ENCODE measurements around the gene SPI1.
A peak's percentile ranks its signal among the peaks of the same experiment; 100 is the strongest.
"Not testable (repeated sequence)": the region's sequence is repeated elsewhere in the genome, so short reads cannot be mapped to it uniquely, and the experiment has no call there.

Gene SPI1

GRCh38 chr11:47337229-47337924, 41.0 kb downstream of the SPI1 start:
- no peak for DNase-seq

GRCh38 chr11:47336595-47336994, 41.8 kb downstream of the SPI1 start:
- DNase-seq, result no peak

DNA sequence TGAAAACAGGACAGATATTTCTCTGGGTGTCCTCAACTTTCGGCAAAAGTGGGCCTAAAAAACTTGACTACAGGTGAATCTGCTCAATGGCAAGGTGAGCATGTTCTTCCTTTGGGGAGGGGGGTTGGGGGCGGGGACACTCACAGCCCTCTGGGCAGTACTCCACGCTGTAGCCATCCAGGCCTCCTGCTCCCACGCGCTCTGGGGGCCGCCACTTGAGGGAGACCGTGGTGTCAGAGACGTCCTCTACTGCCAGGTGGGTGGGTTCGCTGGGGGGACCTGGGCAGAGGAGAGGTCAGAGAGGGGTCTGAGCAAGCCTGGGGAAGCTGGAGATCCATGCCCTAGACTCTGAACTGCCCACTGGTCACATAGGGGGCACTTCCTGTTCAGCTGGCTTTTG, 42.6 kb downstream of the SPI1 start:
- DNase-seq, result no peak

DNA sequence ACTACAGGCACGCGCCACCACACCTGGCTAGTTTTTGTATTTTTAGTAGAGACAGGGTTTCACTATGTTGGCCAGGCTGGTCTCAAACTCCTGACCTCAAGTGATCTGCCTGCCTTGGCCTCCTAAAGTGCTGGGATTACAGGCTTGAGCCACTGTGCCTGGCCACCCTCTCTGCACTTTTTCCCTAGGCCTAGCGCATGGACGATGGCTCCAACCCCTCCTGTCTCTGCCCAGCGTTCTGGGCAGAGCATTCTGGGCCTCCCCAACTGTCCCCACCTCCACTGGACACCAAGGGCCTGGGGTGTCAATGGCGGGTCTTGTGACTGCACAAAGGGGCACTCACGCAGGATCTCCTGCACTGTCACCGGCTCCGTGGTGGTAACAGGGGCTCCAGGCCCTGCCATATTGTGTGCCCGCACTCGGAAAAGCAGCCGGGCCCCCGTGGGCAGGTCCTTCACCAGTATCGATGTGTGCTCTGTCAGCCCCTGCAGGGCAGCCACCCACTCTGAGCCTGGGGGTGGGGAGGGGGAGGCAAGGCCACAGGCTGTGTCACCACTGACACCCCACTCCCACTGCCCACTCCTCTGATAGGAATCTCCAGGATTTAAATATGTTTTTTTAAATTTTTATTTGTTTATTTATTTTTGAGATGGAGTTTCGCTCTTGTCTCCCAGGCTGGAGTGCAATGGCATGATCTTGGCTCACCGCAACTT, 43.5 kb downstream of the SPI1 start:
- not testable (repeated sequence) for DNase-seq

DNA sequence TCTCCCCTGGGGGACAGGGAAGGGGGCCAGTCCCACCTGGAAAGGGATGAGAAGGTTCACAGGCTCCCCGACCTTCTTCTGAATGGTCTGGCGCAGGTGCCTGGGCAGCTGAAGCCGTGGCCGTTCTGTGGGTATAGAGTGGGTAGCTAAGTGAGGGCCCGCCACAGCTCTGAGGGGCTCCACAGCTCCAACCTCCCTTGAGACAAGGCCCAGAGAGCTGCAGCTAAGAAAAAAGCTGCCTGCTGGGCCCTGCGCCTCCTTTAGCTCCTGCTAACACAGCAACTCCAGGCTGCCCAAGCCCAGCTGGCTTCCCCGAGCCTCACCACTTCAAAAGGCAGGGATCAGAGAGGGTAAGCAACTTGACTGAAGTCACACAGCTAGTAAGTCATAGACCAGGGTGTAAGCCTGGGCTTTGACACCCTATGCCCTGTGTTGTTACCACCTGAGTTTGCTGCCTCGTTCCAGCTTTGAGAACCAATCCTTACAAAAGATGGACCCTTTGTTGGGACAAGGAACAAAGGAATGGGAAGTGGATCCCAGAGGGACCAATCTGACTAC, 44.4 kb downstream of the SPI1 start:
- DNase-seq, result no peak

DNA sequence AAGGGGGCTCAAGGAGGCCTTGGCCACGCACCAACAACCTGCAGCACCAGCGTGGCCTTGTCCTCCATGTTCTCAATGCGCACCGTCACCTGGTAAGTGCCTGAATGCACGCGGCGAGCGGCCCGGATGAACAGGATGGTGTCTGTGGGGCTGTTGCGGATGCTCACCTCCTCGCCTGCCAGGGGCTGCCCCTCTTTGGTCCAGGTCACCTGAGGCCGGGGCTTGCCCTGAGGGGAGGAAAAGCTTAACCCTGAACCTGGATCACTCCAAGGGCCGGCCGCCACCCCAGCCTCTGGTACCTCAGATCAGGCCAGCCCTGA, 44.9 kb downstream of the SPI1 start:
- DNase-seq, result no peak

DNA sequence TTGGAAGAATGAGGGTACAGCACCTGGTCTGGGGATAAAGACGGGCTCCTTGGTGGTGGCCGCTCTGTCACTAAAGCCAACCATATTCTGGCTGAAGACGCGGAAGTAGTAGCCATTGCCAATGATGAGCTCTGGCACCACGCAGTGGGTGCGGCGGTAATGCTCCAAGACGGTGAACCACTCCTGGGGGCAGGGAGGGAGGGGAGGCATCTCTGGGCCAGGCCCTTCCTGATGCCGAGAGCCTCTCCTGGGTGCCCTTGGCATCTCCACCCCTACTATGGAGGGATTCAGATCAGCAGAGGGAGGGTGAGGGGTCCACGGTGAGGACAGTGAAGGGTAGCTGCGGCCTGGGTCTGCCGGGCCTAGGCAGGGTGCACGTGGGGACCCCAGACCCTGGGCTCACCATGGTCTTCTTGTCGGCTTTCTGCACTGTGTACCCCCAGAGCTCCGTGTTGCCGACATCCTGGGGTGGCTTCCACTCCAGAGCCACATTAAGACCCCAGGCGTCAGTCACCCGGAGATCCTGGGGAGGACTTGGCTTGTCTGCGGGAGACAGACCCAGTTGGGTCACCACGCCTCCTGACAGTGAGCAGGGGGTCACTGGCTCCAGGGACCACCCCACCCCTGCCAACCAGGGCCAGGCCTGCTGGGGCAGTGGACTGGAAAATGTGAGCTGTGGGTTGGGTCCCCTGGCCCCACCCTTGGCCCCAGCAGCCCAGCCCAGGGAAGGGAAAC, 45.4 kb downstream of the SPI1 start:
- no peak for DNase-seq

- DNase-seq, result no peak
Measured at GRCh38 chr11:47332303-47332711, 46.0 kb downstream of the SPI1 start.

GRCh38 chr11:47331454-47332302, 46.7 kb downstream of the SPI1 start:
- no peak for DNase-seq

- DNase-seq, result no peak
Measured at GRCh38 chr11:47329987-47330931, 48.1 kb downstream of the SPI1 start.

GRCh38 chr11:47329431-47329986, 48.8 kb downstream of the SPI1 start:
- DNase-seq, result no peak

GRCh38 chr11:47328449-47329390, 49.6 kb downstream of the SPI1 start:
- DNase-seq, result peak; percentile 92

DNA sequence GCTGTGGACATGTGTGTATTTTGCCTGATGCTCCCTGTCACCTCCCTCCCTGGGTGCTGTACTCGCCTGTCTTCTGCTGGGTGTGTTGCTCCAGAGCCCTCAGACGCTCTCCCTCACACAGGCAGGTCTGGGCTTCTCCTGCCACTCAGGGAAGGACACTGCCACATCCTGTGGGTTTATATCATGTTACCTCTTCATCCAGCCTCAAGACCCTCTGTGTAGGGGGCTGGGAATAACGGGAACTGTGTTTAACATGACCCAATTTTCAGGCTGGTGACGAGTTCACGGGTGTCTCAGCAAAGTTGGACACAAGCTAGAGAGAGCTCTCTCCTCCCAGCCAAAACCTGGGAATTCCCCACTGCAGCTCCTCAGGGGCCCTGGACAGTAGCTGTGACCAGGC, 50.4 kb downstream of the SPI1 start:
- DNase-seq, result no peak

DNA sequence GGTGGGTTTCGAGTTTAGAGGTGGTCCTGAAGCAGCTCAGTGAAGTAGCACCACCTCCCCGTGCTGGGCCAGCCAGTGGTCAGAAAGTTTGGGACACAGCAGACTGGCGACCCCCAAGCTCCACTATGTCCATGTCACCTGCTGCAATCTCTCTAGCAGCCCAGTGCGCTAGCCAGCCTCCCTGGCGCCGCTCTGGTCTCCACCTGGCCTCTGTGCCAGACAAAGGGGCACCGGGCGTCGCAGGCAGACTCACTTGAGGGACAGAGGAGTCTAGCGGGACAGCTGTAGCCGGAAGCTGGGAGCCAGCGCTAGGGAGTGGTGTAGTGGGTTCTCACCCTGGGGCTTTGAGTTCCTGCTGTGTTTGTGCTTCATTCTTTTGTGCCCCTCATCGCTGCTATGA, 51.3 kb downstream of the SPI1 start:
- DNase-seq, result no peak

GRCh38 chr11:47326198-47326597, 52.1 kb downstream of the SPI1 start:
- no peak for DNase-seq

DNA sequence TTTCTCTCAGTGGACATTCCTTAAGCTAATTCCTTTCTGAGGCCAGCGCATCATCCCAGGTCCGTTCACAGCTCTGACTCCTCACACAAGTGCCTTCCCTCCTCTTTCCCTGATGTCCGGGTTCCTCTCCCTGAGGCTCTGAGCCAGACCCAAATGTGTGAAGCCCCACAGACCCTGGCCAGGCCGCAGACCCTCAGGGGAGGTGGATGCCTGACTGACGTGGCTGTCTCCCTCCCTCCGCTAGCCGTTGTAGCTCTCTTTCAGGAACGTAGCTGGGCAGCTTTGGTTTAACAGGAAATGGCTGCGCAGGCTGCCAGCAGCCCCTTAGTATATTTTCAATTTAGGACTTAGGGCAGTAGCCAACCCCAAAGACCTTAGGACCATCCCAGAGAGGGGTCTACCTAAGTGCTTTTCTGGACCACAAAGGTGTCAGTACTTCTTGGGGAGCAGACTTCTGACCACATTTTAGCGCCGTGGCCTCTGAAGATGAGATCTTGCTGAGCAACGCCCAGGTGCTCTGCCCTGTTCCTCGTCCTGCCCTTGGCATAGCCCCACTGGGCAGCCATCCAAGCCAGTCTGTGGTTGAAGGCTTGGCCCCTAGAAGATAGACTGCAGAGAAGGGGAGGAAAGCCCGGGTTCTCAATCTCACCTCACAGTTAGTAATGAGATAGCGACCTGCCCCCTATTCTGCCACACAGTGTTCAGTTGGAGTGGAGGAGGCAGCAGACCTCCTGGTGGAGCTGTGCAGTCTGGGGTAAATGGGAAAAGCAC, 52.9 kb downstream of the SPI1 start:
- no peak for DNase-seq

- DNase-seq, result no peak
Measured at GRCh38 chr11:47324520-47324919, 53.8 kb downstream of the SPI1 start.

DNA sequence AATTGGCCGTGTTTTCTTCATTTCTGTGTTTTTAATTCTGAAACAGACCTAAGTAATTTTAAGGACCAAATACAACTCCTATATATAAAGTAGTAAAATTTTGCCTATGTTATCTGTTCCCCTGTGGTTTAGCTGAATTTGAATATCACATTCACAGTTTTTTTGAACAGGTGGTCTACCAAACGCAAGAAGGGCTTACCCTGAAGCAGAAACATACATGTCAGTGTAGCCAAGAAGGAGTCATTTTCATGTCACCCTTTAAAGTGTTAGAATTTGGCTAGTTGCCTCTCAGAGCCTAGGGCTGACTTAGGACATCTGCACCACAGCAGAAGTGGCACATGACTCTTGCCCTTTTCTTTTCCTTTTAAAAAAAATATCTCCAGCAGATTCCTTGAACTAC, 60.2 kb downstream of the SPI1 start:
- DNase-seq, result no peak

DNA sequence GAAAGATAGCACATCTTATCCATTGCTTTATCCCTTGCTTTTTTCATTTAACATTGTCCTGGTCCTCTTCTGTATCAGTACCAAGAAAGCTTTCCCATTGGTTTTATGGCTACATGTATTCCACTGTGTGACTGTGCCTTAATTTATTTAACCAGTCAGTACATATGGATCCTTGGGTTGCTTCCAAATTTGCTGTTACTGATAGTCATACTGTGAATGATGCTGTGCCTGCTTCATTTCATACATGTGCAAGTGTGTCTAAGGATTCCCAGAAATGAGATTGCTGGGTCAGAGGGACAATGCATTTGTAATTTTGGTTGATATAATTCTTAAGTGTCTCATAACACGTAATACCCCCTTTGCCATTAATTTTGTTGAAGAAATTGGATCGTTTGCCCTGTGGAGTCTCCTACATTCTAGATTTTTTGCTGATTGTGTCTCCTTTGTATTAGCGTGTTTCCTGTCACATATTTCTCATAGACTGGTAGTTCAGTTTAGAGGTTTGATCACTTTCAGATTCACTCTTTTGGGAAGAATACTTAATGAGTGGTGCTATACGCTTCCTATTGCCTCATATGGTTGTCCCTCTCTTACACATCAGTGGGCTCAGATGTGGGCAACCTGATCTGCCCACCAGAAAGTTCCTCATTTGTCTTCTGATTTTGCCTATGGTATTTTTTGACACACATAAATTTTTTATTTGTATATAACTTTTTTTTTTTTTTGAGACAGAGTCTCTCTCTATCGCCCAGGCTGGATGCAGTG, 61.1 kb downstream of the SPI1 start:
- peak; percentile 45 for DNase-seq

Data from MV-4-11 (cell line).